C4-2B (cell line): ENCODE results near the gene DDX6.
"Not testable (repeated sequence)": the region's sequence is repeated elsewhere in the genome, so short reads cannot be mapped to it uniquely, and the experiment has no call there.

Experiments used
- H3K27ac ChIP-seq: fragments of 450-650 bp; 2 replicates; pipeline ENCODE4 v1.5.1; 2017
- ZFX ChIP-seq: fragments of 450-650 bp; IDR thresholded peaks from 2 replicates; pipeline ENCODE4 v1.6.1; 2017
- TF ChIP-seq, protein P1 (sequence below): fragments of 450-650 bp; conservative IDR thresholded peaks from 2 replicates; pipeline ENCODE4 v1.5.1; 2017; ENCODE audit warnings: mild to moderate bottlenecking

Gene DDX6, protein sequence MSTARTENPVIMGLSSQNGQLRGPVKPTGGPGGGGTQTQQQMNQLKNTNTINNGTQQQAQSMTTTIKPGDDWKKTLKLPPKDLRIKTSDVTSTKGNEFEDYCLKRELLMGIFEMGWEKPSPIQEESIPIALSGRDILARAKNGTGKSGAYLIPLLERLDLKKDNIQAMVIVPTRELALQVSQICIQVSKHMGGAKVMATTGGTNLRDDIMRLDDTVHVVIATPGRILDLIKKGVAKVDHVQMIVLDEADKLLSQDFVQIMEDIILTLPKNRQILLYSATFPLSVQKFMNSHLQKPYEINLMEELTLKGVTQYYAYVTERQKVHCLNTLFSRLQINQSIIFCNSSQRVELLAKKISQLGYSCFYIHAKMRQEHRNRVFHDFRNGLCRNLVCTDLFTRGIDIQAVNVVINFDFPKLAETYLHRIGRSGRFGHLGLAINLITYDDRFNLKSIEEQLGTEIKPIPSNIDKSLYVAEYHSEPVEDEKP

DNA sequence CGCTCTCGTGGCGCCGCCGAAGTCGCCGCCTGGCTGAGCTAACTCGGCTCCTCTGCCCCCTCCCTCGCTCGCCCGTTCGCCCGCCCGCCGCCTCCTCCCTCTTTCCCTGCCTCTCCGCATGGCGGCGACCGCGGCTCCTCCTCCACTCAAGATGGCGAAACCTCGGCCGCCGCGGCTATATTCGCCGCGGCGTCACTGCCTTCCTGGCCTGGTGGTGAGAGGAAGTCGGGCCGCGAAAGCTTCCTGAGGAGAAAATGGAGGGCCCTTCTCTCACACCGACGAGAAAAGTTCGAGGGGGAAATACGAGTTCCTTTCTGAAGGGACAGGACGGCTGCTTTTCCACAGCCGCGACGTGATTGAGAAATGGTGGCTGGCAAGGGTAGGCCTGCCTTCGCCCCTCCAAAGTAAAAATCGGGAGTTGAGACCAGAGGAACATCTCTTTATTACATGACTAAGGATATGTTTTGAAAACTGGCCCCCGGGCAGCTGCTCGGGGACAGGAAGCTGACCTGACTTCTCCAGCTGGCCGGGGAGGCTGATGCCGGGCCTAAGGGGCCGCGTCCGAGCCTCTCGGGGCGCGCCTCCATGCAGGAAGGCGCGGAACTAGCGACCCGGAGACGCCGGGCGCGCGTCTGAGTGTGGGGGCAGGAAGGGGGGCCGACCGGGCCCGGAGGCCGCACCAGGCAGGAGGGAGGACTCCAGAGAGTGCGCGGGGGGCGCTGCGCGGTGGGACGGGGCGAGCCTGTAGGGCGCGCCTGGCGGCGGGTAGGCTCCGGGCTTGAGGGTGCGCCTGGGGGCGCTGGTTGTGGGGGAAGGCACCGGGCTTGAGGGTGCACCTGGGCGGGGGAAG lies at the start of gene DDX6:
Gene DDX6, minus strand, starts transcription at position 54 of the 850 bp plus-strand sequence. CDS start 4,913 bp downstream, outside the sequence.
- H3K27ac ChIP-seq: peak within 1 kb of the TSS; percentile 96
- TF ChIP-seq ZFX: peak; percentile 95
- TF ChIP-seq, protein P1, sequence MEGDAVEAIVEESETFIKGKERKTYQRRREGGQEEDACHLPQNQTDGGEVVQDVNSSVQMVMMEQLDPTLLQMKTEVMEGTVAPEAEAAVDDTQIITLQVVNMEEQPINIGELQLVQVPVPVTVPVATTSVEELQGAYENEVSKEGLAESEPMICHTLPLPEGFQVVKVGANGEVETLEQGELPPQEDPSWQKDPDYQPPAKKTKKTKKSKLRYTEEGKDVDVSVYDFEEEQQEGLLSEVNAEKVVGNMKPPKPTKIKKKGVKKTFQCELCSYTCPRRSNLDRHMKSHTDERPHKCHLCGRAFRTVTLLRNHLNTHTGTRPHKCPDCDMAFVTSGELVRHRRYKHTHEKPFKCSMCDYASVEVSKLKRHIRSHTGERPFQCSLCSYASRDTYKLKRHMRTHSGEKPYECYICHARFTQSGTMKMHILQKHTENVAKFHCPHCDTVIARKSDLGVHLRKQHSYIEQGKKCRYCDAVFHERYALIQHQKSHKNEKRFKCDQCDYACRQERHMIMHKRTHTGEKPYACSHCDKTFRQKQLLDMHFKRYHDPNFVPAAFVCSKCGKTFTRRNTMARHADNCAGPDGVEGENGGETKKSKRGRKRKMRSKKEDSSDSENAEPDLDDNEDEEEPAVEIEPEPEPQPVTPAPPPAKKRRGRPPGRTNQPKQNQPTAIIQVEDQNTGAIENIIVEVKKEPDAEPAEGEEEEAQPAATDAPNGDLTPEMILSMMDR: peak; percentile 36; the same call in 1 of the 2 replicates

DNA sequence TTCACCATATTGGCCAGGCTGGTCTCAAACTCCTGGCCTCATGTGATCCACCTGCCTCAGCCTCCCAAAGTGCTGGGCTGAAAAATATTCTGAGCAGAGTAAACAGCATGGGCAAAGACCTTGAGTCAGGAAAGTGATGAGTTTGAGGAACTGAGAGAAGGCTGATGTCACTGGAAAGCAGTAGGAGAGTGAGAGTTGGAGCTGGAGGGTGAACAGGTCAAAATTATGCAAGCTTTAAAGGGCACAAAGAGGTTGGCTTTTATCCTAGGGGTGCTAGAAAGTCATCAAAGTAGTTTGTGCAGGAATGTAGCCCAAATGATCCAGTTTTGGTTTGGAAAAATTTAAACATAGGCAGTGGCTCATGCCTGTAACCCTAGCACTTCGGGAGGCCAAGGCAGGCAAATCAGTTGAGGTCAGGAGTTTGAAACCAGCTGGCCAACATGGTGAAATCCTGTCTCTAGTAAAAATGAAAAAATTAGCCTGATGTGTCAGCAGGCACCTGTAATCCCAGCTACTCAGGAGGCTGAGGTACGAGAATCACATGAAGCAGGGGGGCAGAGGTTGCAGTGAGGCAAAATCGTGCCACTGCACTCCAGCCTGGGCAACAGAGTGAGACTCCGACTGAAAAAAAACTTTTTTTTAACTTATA lies 48.1 kb upstream of the DDX6 start:
- no peak for TF ChIP-seq ZFX
- TF ChIP-seq, protein P1: no peak

DNA sequence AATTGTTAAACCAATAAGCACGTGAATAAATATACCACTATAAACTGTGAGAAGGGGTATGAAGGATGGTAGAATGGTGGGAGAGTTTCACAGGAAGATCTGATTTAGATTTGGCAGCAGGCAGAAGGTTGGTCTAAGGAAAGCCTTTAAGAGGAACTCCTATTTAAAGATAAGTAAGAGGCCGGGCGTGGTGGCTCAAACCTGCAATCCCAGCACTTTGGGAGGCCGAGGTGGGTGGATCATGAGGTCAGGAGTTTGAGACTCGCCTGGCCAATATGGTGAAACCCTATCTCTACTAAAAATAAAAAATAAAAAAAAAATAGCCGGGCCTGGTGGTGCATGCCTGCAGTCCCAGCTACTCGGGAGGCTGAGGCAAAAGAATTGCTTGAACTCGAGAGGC lies 46.9 kb upstream of the DDX6 start:
- H3K27ac ChIP-seq: no peak overlapping the region
- no peak for TF ChIP-seq ZFX
- TF ChIP-seq, protein P1: no peak

More for the DNA sequence above, 48.1 kb upstream of the DDX6 start:
- no peak overlapping the region for H3K27ac ChIP-seq

DNA sequence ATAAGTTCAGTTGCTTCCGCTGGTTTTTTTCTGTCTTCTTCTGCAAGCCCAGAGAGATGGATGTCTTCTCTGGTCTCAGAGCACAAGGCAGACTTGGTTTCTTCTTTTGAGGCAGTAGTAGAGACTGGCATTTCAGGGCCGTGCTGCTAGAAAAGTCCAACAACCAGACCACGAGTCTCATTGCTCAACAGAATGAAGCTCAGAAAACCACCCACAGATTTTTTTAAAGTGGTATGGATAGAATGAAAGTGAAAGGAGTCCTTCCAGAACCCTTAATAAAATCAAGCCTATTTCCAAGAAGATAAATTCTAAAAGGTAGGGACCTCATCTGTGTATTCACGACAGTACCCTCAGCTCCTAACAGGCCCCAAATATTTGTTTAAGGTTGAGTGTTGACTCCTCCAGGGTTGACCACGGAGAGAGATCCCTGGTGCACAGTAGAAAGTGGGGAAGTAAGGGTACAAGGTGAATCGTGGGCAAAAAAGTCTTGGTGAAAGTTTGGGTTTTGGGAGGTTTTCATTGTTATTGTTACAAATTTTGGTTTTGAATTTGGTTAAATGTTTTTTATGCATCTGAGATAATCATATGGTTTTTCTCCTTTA lies 43.6 kb upstream of the DDX6 start:
- TF ChIP-seq, protein P1: no peak
- TF ChIP-seq ZFX: no peak
- no peak overlapping the region for H3K27ac ChIP-seq

DNA sequence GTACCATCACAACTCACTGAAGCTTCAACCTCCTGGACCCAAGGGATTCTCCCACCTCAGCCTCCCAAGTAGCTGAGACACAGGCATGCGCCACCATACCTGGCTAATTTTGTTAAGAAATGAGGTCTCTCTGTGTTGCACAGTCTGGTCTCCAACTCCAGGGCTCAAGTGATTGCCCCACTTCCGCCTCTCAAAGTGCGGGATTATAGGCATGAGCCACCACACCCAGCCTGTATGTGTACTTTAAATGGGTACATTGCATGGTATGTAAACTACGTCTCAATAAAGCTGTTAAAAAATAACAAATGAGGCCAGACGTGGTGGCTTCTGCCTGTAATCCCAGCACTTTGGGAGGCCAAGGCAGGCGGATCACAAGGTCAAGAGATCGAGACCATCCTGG lies 36.2 kb upstream of the DDX6 start:
- TF ChIP-seq ZFX: no peak
- TF ChIP-seq, protein P1: no peak
- H3K27ac ChIP-seq: no peak overlapping the region

DNA sequence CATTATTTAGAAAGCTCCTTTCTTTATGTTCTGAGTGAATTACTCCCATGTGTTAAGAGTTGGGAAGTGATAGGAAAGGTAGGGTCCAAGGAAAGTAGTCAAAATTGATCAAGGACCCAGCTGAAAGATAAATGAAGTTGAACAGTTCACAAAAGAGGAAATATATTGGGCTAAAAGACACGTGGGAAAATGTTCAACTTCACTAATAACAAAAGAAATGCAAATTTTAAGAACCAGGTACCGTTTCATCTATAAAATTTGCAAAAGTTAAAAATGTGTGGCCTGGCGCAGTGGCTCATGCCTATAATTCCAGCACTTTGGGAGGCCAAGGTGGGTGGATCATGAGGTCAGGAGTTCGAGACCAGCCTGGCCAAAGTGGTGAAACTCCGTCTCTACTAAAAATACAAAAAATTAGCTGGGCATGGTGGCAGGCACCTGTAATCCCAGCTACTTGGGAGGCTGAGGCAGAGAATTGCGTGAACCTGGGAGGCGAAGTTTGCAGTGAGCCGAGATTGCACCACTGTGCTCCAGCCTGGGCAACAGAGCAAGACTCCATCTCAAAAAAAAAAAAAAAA lies 32.1 kb upstream of the DDX6 start:
- not testable (repeated sequence) for H3K27ac ChIP-seq
